Measurements from ENCODE around the gene ABHD12B. TPM values are rescaled to one million over a fixed set of nuclear protein-coding genes. Genes with fewer than 3 reads are reported as not detected.

Gene ABHD12B
- total and polyA plus RNA-seq, 2 of the 13 experiments (the other 11 are each of a cell fraction or from before 2014, with no cell fraction given) = not detected

- TF ChIP-seq ZSCAN30 (CRISPR knock-in tag; IDR thresholded peaks at IDR 0.05) = no peak
- TF ChIP-seq ZNF549 (CRISPR knock-in tag; IDR thresholded peaks at IDR 0.05) = no peak
- no peak for TF ChIP-seq ATAD3A (CRISPR knock-in tag; IDR thresholded peaks at IDR 0.05)
- no peak for TF ChIP-seq DR1 (CRISPR knock-in tag; IDR thresholded peaks at IDR 0.05)
- TF ChIP-seq, protein P1, sequence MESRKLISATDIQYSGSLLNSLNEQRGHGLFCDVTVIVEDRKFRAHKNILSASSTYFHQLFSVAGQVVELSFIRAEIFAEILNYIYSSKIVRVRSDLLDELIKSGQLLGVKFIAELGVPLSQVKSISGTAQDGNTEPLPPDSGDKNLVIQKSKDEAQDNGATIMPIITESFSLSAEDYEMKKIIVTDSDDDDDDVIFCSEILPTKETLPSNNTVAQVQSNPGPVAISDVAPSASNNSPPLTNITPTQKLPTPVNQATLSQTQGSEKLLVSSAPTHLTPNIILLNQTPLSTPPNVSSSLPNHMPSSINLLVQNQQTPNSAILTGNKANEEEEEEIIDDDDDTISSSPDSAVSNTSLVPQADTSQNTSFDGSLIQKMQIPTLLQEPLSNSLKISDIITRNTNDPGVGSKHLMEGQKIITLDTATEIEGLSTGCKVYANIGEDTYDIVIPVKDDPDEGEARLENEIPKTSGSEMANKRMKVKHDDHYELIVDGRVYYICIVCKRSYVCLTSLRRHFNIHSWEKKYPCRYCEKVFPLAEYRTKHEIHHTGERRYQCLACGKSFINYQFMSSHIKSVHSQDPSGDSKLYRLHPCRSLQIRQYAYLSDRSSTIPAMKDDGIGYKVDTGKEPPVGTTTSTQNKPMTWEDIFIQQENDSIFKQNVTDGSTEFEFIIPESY (CRISPR knock-in tag; IDR thresholded peaks at IDR 0.05) = no peak
- no peak for TF ChIP-seq SIX4 (CRISPR knock-in tag; IDR thresholded peaks at IDR 0.05)
- TF ChIP-seq TAF15 (IDR thresholded peaks at IDR 0.05; ENCODE audit: low read depth, low read length, poor library complexity, severe bottlenecking) = no peak
- no peak; the same call in 1 of the 2 replicates for TF ChIP-seq RFXAP (CRISPR knock-in tag; IDR thresholded peaks at IDR 0.05; ENCODE audit: borderline replicate concordance)
- TF ChIP-seq POLR2A (IDR thresholded peaks at IDR 0.05; ENCODE audit: insufficient read depth in 1 of 2, low read depth in 2 of 2, low read length in 2 of 2) = peak; percentile 65 to 89
- TF ChIP-seq, protein P2, sequence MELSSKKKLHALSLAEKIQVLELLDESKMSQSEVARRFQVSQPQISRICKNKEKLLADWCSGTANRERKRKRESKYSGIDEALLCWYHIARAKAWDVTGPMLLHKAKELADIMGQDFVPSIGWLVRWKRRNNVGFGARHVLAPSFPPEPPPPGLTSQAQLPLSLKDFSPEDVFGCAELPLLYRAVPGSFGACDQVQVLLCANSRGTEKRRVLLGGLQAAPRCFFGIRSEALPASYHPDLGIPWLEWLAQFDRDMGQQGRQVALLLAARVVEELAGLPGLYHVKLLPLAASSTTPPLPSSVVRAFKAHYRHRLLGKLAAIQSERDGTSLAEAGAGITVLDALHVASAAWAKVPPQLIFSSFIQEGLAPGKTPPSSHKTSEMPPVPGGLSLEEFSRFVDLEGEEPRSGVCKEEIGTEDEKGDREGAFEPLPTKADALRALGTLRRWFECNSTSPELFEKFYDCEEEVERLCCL (CRISPR knock-in tag; IDR thresholded peaks at IDR 0.05; ENCODE audit: borderline replicate concordance) = no peak
- TF ChIP-seq ZBTB8A (CRISPR knock-in tag; IDR thresholded peaks at IDR 0.05; ENCODE audit: borderline replicate concordance, low read depth) = no peak
- peak; percentile 27; the same call in 1 of the 2 replicates for TF ChIP-seq FOXA3 (CRISPR knock-in tag; IDR thresholded peaks at IDR 0.05)
- TF ChIP-seq HOXA3 (CRISPR knock-in tag; IDR thresholded peaks at IDR 0.05) = peak; percentile 37
- no peak for TF ChIP-seq HHEX (CRISPR knock-in tag; IDR thresholded peaks at IDR 0.05)
- no peak for TF ChIP-seq BRCA1 (CRISPR knock-in tag; IDR thresholded peaks at IDR 0.05)
- no peak for TF ChIP-seq ZNF567 (CRISPR knock-in tag; IDR thresholded peaks at IDR 0.05; ENCODE audit: borderline replicate concordance)
- TF ChIP-seq FOXC1 (CRISPR knock-in tag; IDR thresholded peaks at IDR 0.05; ENCODE audit: borderline replicate concordance) = peak; percentile 79; the same call in 1 of the 2 replicates
- peak; percentile 24; the same call in 1 of the 2 replicates for TF ChIP-seq SOX5 (CRISPR knock-in tag; IDR thresholded peaks at IDR 0.05; ENCODE audit: borderline replicate concordance)
- peak; percentile 42; the same call in 1 of the 2 replicates for TF ChIP-seq ZMAT3 (CRISPR knock-in tag; conservative IDR thresholded peaks at IDR 0.05)
- TF ChIP-seq ZNF550 (CRISPR knock-in tag; IDR thresholded peaks at IDR 0.05; ENCODE audit: borderline replicate concordance) = no peak
- no peak for TF ChIP-seq CBX5 (CRISPR knock-in tag; IDR thresholded peaks at IDR 0.05; ENCODE audit: borderline replicate concordance)
- peak; percentile 77 for TF ChIP-seq TBX2 (CRISPR knock-in tag; IDR thresholded peaks at IDR 0.05; ENCODE audit: borderline replicate concordance)
- no peak; the same call in 1 of the 2 replicates for TF ChIP-seq THAP11 (CRISPR knock-in tag; IDR thresholded peaks at IDR 0.05)
- TF ChIP-seq ZNF292 (CRISPR knock-in tag; IDR thresholded peaks at IDR 0.05; ENCODE audit: borderline replicate concordance, low read depth) = no peak
- no peak for TF ChIP-seq JDP2 (CRISPR knock-in tag; IDR thresholded peaks at IDR 0.05; ENCODE audit: borderline replicate concordance)
- TF ChIP-seq ZBTB42 (CRISPR knock-in tag; IDR thresholded peaks at IDR 0.05) = no peak
- no peak; the same call in 1 of the 2 replicates for TF ChIP-seq HDAC2 (CRISPR knock-in tag; IDR thresholded peaks at IDR 0.05)
- TF ChIP-seq ZNF138 (CRISPR knock-in tag; IDR thresholded peaks at IDR 0.05; ENCODE audit: low read depth) = no peak
- no peak for TF ChIP-seq FOXJ3 (CRISPR knock-in tag; IDR thresholded peaks at IDR 0.05; ENCODE audit: borderline replicate concordance)
- peak; percentile 87; the same call in 1 of the 2 replicates for TF ChIP-seq ZFP82 (CRISPR knock-in tag; IDR thresholded peaks at IDR 0.05; ENCODE audit: borderline replicate concordance)
- no peak for TF ChIP-seq ZSCAN22 (CRISPR knock-in tag; IDR thresholded peaks at IDR 0.05)
Observed at GRCh38 chr14:50943943-50944646, 72.2 kb downstream of the ABHD12B start, which contains the start of gene PYGL (continued).
